ENCODE measurements around the gene NBEA. TPM values are rescaled to one million over a fixed set of nuclear protein-coding genes. Genes with fewer than 3 reads are reported as not detected.

Gene NBEA
- total RNA-seq, 1 donor from 2014 or later: 6.1 TPM

GRCh38 chr13:35448465-35448864 lies 506.4 kb downstream of the NBEA start:
- H3K27me3 ChIP-seq (ENCODE audit: control insufficient read depth, insufficient read depth, low read length): no peaks in the 10 kb centered on the region
- H3K36me3 ChIP-seq (ENCODE audit: control insufficient read depth, insufficient read depth, low read length): no peaks in the 10 kb centered on the region
- no peak for DNase-seq (ENCODE audit: low read depth)
- TF ChIP-seq CTCF (IDR thresholded peaks at IDR 0.05; ENCODE audit: insufficient read depth, low read length, poor library complexity, severe bottlenecking): no peak
- H3K4me3 ChIP-seq (ENCODE audit: low read depth, low read length): no peak overlapping the region

- no peaks in the 10 kb centered on the region for H3K36me3 ChIP-seq (ENCODE audit: control insufficient read depth, insufficient read depth, low read length)
- no peak for DNase-seq (ENCODE audit: low read depth)
- H3K4me3 ChIP-seq (ENCODE audit: low read depth, low read length): no peak overlapping the region
- H3K27me3 ChIP-seq (ENCODE audit: control insufficient read depth, insufficient read depth, low read length): no peaks in the 10 kb centered on the region
- no peak for TF ChIP-seq CTCF (IDR thresholded peaks at IDR 0.05; ENCODE audit: insufficient read depth, low read length, poor library complexity, severe bottlenecking)
Observed at GRCh38 chr13:35449821-35450220, 507.8 kb downstream of the NBEA start.

- H3K36me3 ChIP-seq (ENCODE audit: control insufficient read depth, insufficient read depth, low read length): no peaks in the 10 kb centered on the region
- DNase-seq (ENCODE audit: low read depth): no peak
- no peak for TF ChIP-seq CTCF (IDR thresholded peaks at IDR 0.05; ENCODE audit: insufficient read depth, low read length, poor library complexity, severe bottlenecking)
- H3K27me3 ChIP-seq (ENCODE audit: control insufficient read depth, insufficient read depth, low read length): no peaks in the 10 kb centered on the region
- no peak overlapping the region for H3K4me3 ChIP-seq (ENCODE audit: low read depth, low read length)
Observed at GRCh38 chr13:35455022-35455421, 513.0 kb downstream of the NBEA start.

DNA sequence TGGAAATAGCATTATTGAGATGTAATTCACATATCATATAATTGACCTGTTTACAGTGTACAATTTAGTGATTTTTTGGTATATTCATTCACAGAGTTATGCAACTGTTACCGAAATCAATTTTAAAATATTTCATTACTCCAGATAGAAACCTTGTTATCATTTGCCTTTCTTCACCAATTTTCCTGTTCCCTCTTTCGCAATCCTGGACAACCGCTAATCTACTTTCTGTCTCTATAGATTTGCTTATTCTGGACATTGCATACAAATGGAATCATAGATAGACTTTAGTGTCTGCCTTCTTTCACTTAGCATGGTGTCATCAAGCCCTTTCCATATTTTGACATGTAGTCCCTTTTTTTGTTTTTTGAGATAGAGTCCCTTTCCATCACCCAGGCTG lies 515.2 kb downstream of the NBEA start:
- no peak for DNase-seq (ENCODE audit: low read depth)
- H3K4me3 ChIP-seq (ENCODE audit: low read depth, low read length): no peak overlapping the region
- TF ChIP-seq CTCF (IDR thresholded peaks at IDR 0.05; ENCODE audit: insufficient read depth, low read length, poor library complexity, severe bottlenecking): no peak
- H3K27me3 ChIP-seq (ENCODE audit: control insufficient read depth, insufficient read depth, low read length): no peaks in the 10 kb centered on the region
- H3K36me3 ChIP-seq (ENCODE audit: control insufficient read depth, insufficient read depth, low read length): no peaks in the 10 kb centered on the region

GRCh38 chr13:35460061-35460460 lies 518.0 kb downstream of the NBEA start:
- H3K4me3 ChIP-seq (ENCODE audit: low read depth, low read length): no peak overlapping the region
- no peaks in the 10 kb centered on the region for H3K27me3 ChIP-seq (ENCODE audit: control insufficient read depth, insufficient read depth, low read length)
- no peak for TF ChIP-seq CTCF (IDR thresholded peaks at IDR 0.05; ENCODE audit: insufficient read depth, low read length, poor library complexity, severe bottlenecking)
- H3K36me3 ChIP-seq (ENCODE audit: control insufficient read depth, insufficient read depth, low read length): no peaks in the 10 kb centered on the region
- DNase-seq (ENCODE audit: low read depth): no peak

DNA sequence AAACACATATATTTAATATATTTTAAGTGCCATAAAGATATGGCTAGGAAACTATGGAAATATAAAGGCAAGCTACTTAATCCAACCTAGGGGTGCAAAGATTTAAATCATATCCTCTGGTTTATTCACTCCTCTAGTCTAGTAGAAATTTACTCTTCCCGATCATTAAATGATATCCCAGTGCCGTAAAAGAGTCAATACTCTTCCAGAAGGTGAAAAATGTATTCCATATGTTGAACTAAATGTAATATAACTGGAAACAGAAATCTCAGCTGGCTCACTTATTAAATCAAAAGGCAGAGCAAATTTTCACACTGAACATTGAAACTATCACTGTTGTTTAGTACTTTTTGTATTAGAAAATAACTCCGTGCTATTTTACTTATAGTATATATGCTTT lies 523.3 kb downstream of the NBEA start:
- no peak for DNase-seq (ENCODE audit: low read depth)
- Histone ChIP-seq H3K36me3 (ENCODE audit: control insufficient read depth, insufficient read depth, low read length) (no peaks in the 10 kb centered on the region), H3K27me3 (ENCODE audit: control insufficient read depth, insufficient read depth, low read length) (peaks cover 4% of the 10 kb centered on the region), H3K4me3 (ENCODE audit: low read depth, low read length) (no peak overlapping the region)
- no peak for TF ChIP-seq CTCF (IDR thresholded peaks at IDR 0.05; ENCODE audit: insufficient read depth, low read length, poor library complexity, severe bottlenecking)

All from kidney epithelial cell (primary cell).